ENCODE results near the gene ZNF213.

The ZNF213 gene

GRCh38 chr16:3155972-3156371, 21.1 kb downstream of the ZNF213 start:
- Histone ChIP-seq H3K4me1 (ENCODE audit: control insufficient read depth in 5 of 5, insufficient read depth in 5 of 5, low read length in 5 of 5) (peaks cover 2 to 41% (median 32%) of the 10 kb centered on the region in 5 donors), H3K36me3 (ENCODE audit: control insufficient read depth in 5 of 5, insufficient read depth in 5 of 5, low read length in 5 of 5) (no peaks in the 10 kb centered on the region), H3K9me3 (ENCODE audit: control insufficient read depth in 5 of 5, low read length in 5 of 5) (peaks cover 0 to 4% (median 0%) of the 10 kb centered on the region in 5 donors), H3K27me3 (ENCODE audit: control insufficient read depth in 5 of 5, insufficient read depth in 4 of 5, low read length in 5 of 5) (no peaks in the 10 kb centered on the region), H3K4me3 (ENCODE audit: low read depth in 1 of 5, low read length in 5 of 5) (no peak overlapping the region), H3K9ac (ENCODE audit: low read length in 5 of 5) (no peak overlapping the region), H3K27ac (ENCODE audit: low read depth, low read length) (no peak overlapping the region)

DNA sequence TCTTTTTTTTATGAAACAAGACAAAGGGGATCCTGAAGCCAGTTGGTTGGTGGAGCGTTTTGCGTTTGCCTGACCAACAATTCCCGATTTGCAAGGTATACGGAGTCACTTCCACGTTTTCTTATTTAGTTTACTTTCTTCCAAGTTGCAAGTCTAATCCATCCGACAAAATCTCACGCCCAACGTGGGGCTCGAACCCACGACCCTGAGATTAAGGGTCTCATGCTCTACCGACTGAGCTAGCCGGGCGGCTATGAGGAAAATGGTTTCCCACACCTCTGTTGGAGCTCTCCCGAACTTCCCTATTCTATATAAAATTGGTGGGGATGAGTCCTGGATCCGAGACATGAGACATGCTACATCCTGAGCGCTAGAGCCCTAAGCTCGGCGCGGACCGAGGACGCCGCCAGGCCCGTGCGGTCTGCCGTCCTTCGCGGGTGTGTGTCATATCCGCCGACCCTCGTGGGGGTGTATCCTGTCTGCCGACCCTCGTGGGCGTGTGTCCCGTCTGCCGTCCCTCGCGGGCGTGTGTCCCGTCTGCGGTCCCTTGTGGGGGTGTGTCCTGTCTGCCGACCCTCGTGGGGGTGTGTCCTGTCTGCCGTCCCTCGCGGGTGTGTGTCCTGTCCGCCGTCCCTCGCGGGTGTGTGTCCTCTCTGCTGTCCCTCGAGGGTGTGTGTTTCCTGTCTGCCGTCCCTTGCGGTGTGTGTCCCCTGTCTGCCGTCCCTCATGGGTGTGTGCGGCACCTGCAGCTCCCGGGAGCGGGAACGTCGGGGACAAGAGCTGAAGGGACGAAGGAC, 22.6 kb downstream of the ZNF213 start:
- peak overlapping the region in 4 of 5 donors; percentile 48 to 84 (median 74) for H3K9ac ChIP-seq (ENCODE audit: low read length in 5 of 5)
- H3K9me3 ChIP-seq (ENCODE audit: control insufficient read depth in 5 of 5, low read length in 5 of 5) = peaks cover 0 to 4% (median 0%) of the 10 kb centered on the region in 5 donors
- H3K4me1 ChIP-seq (ENCODE audit: control insufficient read depth in 5 of 5, insufficient read depth in 5 of 5, low read length in 5 of 5) = peaks cover 2 to 34% (median 25%) of the 10 kb centered on the region in 5 donors
- H3K27ac ChIP-seq (ENCODE audit: low read depth, low read length) = peak overlapping the region; percentile 77
- peak overlapping the region; percentile 66 to 82 (median 75) for H3K4me3 ChIP-seq (ENCODE audit: low read depth in 1 of 5, low read length in 5 of 5)
- H3K36me3 ChIP-seq (ENCODE audit: control insufficient read depth in 5 of 5, insufficient read depth in 5 of 5, low read length in 5 of 5) = no peaks in the 10 kb centered on the region
- H3K27me3 ChIP-seq (ENCODE audit: control insufficient read depth in 5 of 5, insufficient read depth in 4 of 5, low read length in 5 of 5) = no peaks in the 10 kb centered on the region

DNA sequence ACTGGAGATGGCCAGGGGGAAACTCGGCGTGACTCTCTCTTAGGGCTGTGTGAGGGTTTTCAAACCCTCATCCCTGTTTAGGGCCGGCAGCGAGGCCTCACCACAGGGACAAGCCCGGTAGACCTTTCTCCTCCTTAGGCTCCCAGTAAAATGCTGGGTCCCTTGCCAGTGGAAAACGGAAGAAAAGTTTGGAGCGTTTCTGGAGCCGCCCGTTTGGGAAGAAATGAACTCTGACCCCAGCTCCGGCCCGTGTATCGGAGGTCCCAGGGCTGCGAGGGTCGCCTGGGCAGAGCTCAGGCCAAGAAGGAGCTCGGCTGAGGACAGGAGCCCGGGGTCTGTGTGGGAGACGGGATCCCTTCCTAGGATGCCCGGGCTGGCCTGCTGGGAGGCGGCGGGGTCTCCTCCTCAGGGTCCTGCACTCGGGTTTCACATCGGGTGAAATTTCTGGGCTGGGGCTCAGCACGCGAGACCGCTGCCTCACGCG, 23.2 kb downstream of the ZNF213 start:
- Histone ChIP-seq H3K4me1 (ENCODE audit: control insufficient read depth in 5 of 5, insufficient read depth in 5 of 5, low read length in 5 of 5) (peaks cover 2 to 30% (median 21%) of the 10 kb centered on the region in 5 donors), H3K4me3 (ENCODE audit: low read depth in 1 of 5, low read length in 5 of 5) (peak overlapping the region; percentile 66 to 82 (median 75)), H3K27me3 (ENCODE audit: control insufficient read depth in 5 of 5, insufficient read depth in 4 of 5, low read length in 5 of 5) (no peaks in the 10 kb centered on the region), H3K27ac (ENCODE audit: low read depth, low read length) (peak overlapping the region; percentile 77), H3K9me3 (ENCODE audit: control insufficient read depth in 5 of 5, low read length in 5 of 5) (peaks cover 0 to 4% (median 0%) of the 10 kb centered on the region in 5 donors), H3K36me3 (ENCODE audit: control insufficient read depth in 5 of 5, insufficient read depth in 5 of 5, low read length in 5 of 5) (no peaks in the 10 kb centered on the region), H3K9ac (ENCODE audit: low read length in 5 of 5) (peak overlapping the region; percentile 48 to 84 (median 73))

DNA sequence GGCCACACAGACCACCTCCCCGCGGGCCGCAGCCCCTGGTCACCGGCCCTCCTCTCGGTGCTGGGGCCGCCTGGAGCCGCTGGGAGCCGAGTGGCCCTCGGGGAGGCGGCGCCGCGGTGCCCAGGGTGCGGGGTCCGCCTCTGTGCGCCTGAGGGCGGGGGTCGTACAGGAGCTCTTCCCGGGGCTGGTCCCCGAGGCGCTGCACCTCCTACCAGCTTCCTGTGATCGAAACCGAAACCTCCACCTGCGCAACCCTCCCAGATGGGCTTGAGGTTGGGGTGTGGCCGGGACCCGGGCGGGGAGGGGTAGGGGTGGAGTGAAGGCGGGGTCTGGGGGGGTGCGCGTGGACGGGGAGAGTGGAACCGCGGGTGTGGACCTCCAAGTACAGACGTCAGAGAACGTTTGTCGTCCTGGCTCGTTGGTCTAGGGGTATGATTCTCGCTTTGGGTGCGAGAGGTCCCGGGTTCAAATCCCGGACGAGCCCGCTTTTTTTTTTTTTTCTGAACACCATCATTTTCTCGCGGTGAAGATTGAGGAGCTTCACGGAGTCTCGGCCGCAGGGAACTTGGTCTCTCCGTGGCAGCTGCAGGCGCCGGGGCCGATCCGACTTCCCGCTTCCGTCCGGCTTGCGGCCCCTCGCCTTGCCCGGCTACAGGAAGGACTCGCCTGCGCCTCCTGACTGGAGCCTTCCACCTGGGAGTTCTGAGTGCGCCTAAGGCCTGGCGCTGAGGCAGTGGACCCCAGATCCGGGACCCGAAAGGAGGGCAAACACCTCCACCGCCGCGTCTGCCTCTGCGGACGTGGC, 23.9 kb downstream of the ZNF213 start:
- Histone ChIP-seq H3K36me3 (ENCODE audit: control insufficient read depth in 5 of 5, insufficient read depth in 5 of 5, low read length in 5 of 5) (no peaks in the 10 kb centered on the region), H3K27ac (ENCODE audit: low read depth, low read length) (peak overlapping the region; percentile 80), H3K4me3 (ENCODE audit: low read depth in 1 of 5, low read length in 5 of 5) (peak overlapping the region; percentile 45 to 82 (median 75))

DNA sequence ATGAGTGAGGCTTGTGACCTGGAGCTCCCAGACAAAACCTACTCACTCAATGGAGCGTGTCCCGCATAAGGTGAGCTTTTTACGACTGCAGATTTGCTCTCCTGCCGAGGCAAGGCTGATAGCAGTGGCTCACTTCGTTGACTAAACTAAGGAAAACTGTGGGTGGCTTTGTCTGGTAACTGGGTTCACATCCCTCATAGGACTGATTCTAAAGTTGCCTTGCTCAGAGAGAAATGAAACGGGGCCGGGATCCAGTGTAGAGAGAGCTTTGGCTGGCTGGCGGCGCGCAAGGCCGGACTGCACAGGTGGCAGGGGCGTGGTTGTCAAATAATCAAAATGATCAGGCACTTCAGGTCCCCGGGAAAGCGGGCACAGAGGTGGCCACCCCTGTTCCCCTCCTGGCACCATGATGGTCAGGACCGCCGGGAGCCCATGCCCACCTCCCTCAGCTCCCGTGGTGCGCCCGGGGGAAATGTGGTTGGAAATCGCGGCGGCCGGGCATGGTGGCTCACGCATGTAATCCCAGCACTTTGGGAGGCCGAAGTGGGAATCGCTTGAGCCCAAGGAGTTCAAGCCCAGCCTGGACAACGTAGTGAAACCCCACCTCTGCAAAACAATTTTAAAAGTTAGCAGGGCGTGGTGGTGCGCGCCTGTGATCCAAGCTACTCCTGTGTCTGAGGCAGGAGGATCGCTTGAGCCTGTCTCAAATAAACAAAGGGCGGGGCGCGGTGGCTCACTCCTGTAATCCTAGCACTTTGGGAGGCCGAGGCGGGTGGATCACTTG, 26.6 kb downstream of the ZNF213 start:
- no peaks in the 10 kb centered on the region for H3K36me3 ChIP-seq (ENCODE audit: control insufficient read depth in 5 of 5, insufficient read depth in 5 of 5, low read length in 5 of 5)
- peaks cover 2 to 36% (median 25%) of the 10 kb centered on the region in 5 donors for H3K4me1 ChIP-seq (ENCODE audit: control insufficient read depth in 5 of 5, insufficient read depth in 5 of 5, low read length in 5 of 5)
- H3K4me3 ChIP-seq (ENCODE audit: low read depth in 1 of 5, low read length in 5 of 5) = no peak overlapping the region
- H3K27ac ChIP-seq (ENCODE audit: low read depth, low read length) = no peak overlapping the region
- no peaks in the 10 kb centered on the region for H3K27me3 ChIP-seq (ENCODE audit: control insufficient read depth in 5 of 5, insufficient read depth in 4 of 5, low read length in 5 of 5)
- no peaks in the 10 kb centered on the region for H3K9me3 ChIP-seq (ENCODE audit: control insufficient read depth in 5 of 5, low read length in 5 of 5)
- H3K9ac ChIP-seq (ENCODE audit: low read length in 5 of 5) = no peak overlapping the region

More for the DNA sequence above, 23.9 kb downstream of the ZNF213 start:
- Histone ChIP-seq H3K9ac (ENCODE audit: low read length in 5 of 5) (peak overlapping the region; percentile 26 to 84 (median 75)), H3K9me3 (ENCODE audit: control insufficient read depth in 5 of 5, low read length in 5 of 5) (peaks cover 0 to 4% (median 0%) of the 10 kb centered on the region in 5 donors), H3K27me3 (ENCODE audit: control insufficient read depth in 5 of 5, insufficient read depth in 4 of 5, low read length in 5 of 5) (no peaks in the 10 kb centered on the region), H3K4me1 (ENCODE audit: control insufficient read depth in 5 of 5, insufficient read depth in 5 of 5, low read length in 5 of 5) (peaks cover 2 to 30% (median 21%) of the 10 kb centered on the region in 5 donors)

- no peaks in the 10 kb centered on the region for H3K9me3 ChIP-seq (ENCODE audit: control insufficient read depth in 5 of 5, low read length in 5 of 5)
- H3K9ac ChIP-seq (ENCODE audit: low read length in 5 of 5) = no peak overlapping the region
- H3K36me3 ChIP-seq (ENCODE audit: control insufficient read depth in 5 of 5, insufficient read depth in 5 of 5, low read length in 5 of 5) = no peaks in the 10 kb centered on the region
- H3K4me1 ChIP-seq (ENCODE audit: control insufficient read depth in 5 of 5, insufficient read depth in 5 of 5, low read length in 5 of 5) = peaks cover 0 to 16% (median 12%) of the 10 kb centered on the region in 5 donors
- no peak overlapping the region for H3K4me3 ChIP-seq (ENCODE audit: low read depth in 1 of 5, low read length in 5 of 5)
- H3K27ac ChIP-seq (ENCODE audit: low read depth, low read length) = no peak overlapping the region
- H3K27me3 ChIP-seq (ENCODE audit: control insufficient read depth in 5 of 5, insufficient read depth in 4 of 5, low read length in 5 of 5) = peaks cover 0 to 15% (median 12%) of the 10 kb centered on the region in 5 donors
These were observed 29.5 kb downstream of the ZNF213 start for GRCh38 chr16:3164121-3164991.

DNA sequence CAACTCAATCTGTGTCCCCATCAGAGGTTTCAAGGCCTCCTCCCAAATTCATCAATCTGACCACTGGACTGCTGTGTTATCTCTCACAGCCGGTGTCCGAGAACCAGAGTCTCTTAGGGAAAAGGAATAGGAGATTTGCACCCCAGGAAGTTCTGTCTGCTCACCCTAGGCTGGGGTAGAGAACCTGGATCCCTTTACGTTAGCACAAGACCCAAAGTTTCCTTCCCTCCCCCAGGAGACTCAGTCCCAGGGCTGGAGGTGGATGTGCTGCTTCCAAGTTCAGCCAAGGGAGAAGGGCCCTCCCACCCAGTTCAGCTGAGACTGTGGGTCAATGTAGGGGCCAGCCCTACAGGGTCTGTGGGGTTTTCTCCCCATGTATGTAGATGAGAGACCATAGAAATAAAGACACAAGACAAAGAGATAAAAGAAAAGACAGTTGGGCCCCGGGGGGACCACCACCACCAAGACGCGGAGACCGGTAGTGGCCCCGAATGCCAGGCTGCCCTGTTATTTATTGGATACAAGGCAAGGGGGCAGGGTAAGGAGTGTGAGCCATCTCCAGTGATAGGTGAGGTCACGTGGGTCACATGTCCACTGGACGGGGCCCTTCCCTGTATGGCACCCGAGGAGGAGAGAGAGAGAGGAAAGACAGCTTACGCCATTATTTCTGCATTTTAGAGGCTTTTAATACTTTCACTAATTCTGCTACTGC, 30.4 kb downstream of the ZNF213 start:
- H3K9ac ChIP-seq (ENCODE audit: low read length in 5 of 5) = peak overlapping the region in 2 of 5 donors; percentile 11 to 16
- no peak overlapping the region for H3K27ac ChIP-seq (ENCODE audit: low read depth, low read length)
- no peaks in the 10 kb centered on the region for H3K9me3 ChIP-seq (ENCODE audit: control insufficient read depth in 5 of 5, low read length in 5 of 5)
- H3K27me3 ChIP-seq (ENCODE audit: control insufficient read depth in 5 of 5, insufficient read depth in 4 of 5, low read length in 5 of 5) = peaks cover under 1 to 25% (median 17%) of the 10 kb centered on the region in 5 donors
- peak overlapping the region; percentile 8 to 54 (median 44) for H3K4me3 ChIP-seq (ENCODE audit: low read depth in 1 of 5, low read length in 5 of 5)
- H3K4me1 ChIP-seq (ENCODE audit: control insufficient read depth in 5 of 5, insufficient read depth in 5 of 5, low read length in 5 of 5) = peaks cover 0 to 9% (median 5%) of the 10 kb centered on the region in 5 donors
- H3K36me3 ChIP-seq (ENCODE audit: control insufficient read depth in 5 of 5, insufficient read depth in 5 of 5, low read length in 5 of 5) = no peaks in the 10 kb centered on the region

GRCh38 chr16:3166505-3166886, 31.7 kb downstream of the ZNF213 start:
- Histone ChIP-seq H3K36me3 (ENCODE audit: control insufficient read depth in 5 of 5, insufficient read depth in 5 of 5, low read length in 5 of 5) (no peaks in the 10 kb centered on the region), H3K27me3 (ENCODE audit: control insufficient read depth in 5 of 5, insufficient read depth in 4 of 5, low read length in 5 of 5) (peaks cover 12 to 37% (median 28%) of the 10 kb centered on the region in 5 donors), H3K27ac (ENCODE audit: low read depth, low read length) (no peak overlapping the region), H3K9ac (ENCODE audit: low read length in 5 of 5) (no peak overlapping the region), H3K4me3 (ENCODE audit: low read depth in 1 of 5, low read length in 5 of 5) (no peak overlapping the region), H3K9me3 (ENCODE audit: control insufficient read depth in 5 of 5, low read length in 5 of 5) (no peaks in the 10 kb centered on the region), H3K4me1 (ENCODE audit: control insufficient read depth in 5 of 5, insufficient read depth in 5 of 5, low read length in 5 of 5) (peaks cover 0 to 19% (median 16%) of the 10 kb centered on the region in 5 donors)
